Measurements from ENCODE around the gene CYBRD1.
A peak's percentile ranks its signal among the peaks of the same experiment; 100 is the strongest.

The CYBRD1 gene

GRCh38 chr2:171505374-171505773 lies 16.9 kb upstream of the CYBRD1 start:
- no peak for TF ChIP-seq CTCF (conservative IDR thresholded peaks at IDR 0.05; ENCODE audit: low read length)
- H3K4me3 ChIP-seq (ENCODE audit: low read length) = no peak overlapping the region
- peak; percentile 12 for DNase-seq (ENCODE audit: low read depth)

- TF ChIP-seq CTCF (conservative IDR thresholded peaks at IDR 0.05; ENCODE audit: low read length) = no peak
- H3K4me3 ChIP-seq (ENCODE audit: low read length) = no peak overlapping the region
- peak; percentile 11 for DNase-seq (ENCODE audit: low read depth)
These were observed 12.1 kb upstream of the CYBRD1 start for GRCh38 chr2:171509945-171510731.

GRCh38 chr2:171512014-171512413 lies 10.3 kb upstream of the CYBRD1 start:
- DNase-seq (ENCODE audit: low read depth) = no peak
- no peak for TF ChIP-seq CTCF (conservative IDR thresholded peaks at IDR 0.05; ENCODE audit: low read length)
- no peak overlapping the region for H3K4me3 ChIP-seq (ENCODE audit: low read length)

- TF ChIP-seq CTCF (conservative IDR thresholded peaks at IDR 0.05; ENCODE audit: low read length) = no peak
- no peak for DNase-seq (ENCODE audit: low read depth)
These were observed 9.5 kb upstream of the CYBRD1 start for GRCh38 chr2:171512683-171513195.

GRCh38 chr2:171513719-171514160 lies 8.5 kb upstream of the CYBRD1 start:
- DNase-seq (ENCODE audit: low read depth) = no peak
- no peak for TF ChIP-seq CTCF (conservative IDR thresholded peaks at IDR 0.05; ENCODE audit: low read length)
- no peak overlapping the region for H3K4me3 ChIP-seq (ENCODE audit: low read length)

More at GRCh38 chr2:171512683-171513195, 9.5 kb upstream of the CYBRD1 start:
- no peak overlapping the region for H3K4me3 ChIP-seq (ENCODE audit: low read length)

GRCh38 chr2:171514908-171515582 lies 7.2 kb upstream of the CYBRD1 start:
- DNase-seq (ENCODE audit: low read depth) = no peak
- TF ChIP-seq CTCF (conservative IDR thresholded peaks at IDR 0.05; ENCODE audit: low read length) = no peak
- H3K4me3 ChIP-seq (ENCODE audit: low read length) = no peak overlapping the region
